ENCODE measurements around the gene TM9SF4. TPM values are rescaled to one million over a fixed set of nuclear protein-coding genes. Genes with fewer than 3 reads are reported as not detected.

The TM9SF4 gene
- total RNA-seq, 2 experiments from 2014 or later, result 43.2 to 66.5 TPM

DNA sequence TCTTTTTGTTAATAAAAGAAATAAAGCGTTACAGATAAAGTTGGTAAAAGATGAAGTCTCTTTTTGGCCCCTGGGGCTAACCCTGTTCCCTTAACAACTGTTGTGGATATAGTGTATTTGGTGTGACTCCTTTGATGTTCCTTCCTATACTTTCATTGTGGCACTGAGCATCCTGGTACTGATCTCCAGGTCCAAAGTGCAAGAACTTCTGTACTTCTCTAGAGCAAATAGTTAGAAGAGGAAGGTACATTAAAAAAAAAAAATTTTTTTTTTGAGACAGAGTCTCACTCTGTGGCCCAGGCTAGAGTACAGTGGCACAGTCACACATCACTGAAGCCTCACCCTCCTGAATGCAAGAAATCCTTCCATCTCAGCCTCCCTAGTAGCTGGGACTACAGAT, 104.4 kb downstream of the TM9SF4 start:
- H3K36me3 Mint-ChIP-seq (ENCODE audit: low read depth), result peaks cover 82% of the 10 kb centered on the region
- CTCF ChIA-PET, result interaction anchor here (0.8 to 1.3 kb wide), 2 partner anchors 8 to 265 kb away, joined by 3 read pairs; no protein-coding TSS in a partner anchor
- peaks cover 45% of the 10 kb centered on the region for H3K4me1 Mint-ChIP-seq
- no peak for DNase-seq
- H3K4me3 Mint-ChIP-seq, result no peak overlapping the region
- POLR2A ChIA-PET, result no interaction called here
- ATAC-seq, result no peak
- H3K27ac Mint-ChIP-seq, result no peak overlapping the region
- H3K27me3 Mint-ChIP-seq, result no peaks in the 10 kb centered on the region
- no peaks in the 10 kb centered on the region for H3K9me3 Mint-ChIP-seq (ENCODE audit: low read depth)
- intact Hi-C loops (cut with DNase I, micrococcal nuclease), result no loop called here

DNA sequence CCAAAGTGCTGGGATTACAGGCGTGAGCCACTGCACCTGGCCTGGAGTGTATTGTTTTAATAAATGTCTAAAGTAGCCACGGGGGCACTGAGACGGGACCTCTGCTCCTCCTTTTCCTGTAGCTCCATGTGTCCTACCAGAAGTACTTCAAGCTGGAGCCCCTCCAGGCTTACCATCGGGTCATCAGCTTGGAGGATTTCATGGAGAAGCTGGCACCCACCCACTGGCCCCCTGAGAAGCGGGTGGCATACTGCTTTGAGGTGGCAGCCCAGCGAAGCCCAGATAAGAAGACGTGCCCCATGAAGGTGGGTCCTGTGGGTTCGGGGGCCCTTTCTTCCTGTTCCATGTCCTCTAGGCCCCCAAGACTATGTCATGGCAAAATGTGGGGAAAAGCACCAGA, 105.6 kb downstream of the TM9SF4 start:
- Mint-ChIP-seq H3K36me3 (ENCODE audit: low read depth) (peaks cover 80% of the 10 kb centered on the region), H3K27ac (no peak overlapping the region), H3K4me1 (peaks cover 36% of the 10 kb centered on the region), H3K27me3 (no peaks in the 10 kb centered on the region), H3K9me3 (ENCODE audit: low read depth) (no peaks in the 10 kb centered on the region), H3K4me3 (no peak overlapping the region)
- intact Hi-C loops (cut with DNase I, micrococcal nuclease), result no loop called here
- DNase-seq (no peak), ATAC-seq (no peak)
- POLR2A ChIA-PET, result no interaction called here
- CTCF ChIA-PET, result interaction anchor here (1.0 kb wide), 1 partner anchor 16 kb away, joined by 3 read pairs; no protein-coding TSS in a partner anchor

GRCh38 chr20:32215729-32216128, 106.2 kb downstream of the TM9SF4 start:
- no peak overlapping the region for H3K4me3 Mint-ChIP-seq
- peaks cover 77% of the 10 kb centered on the region for H3K36me3 Mint-ChIP-seq (ENCODE audit: low read depth)
- intact Hi-C loops (cut with DNase I, micrococcal nuclease), result no loop called here
- H3K27me3 Mint-ChIP-seq, result no peaks in the 10 kb centered on the region
- ChIA-PET CTCF (interaction anchor here (1.0 kb wide), 1 partner anchor 15 kb away, joined by 3 read pairs; no protein-coding TSS in a partner anchor), POLR2A (no interaction called here)
- H3K4me1 Mint-ChIP-seq, result peaks cover 30% of the 10 kb centered on the region
- H3K9me3 Mint-ChIP-seq (ENCODE audit: low read depth), result no peaks in the 10 kb centered on the region
- no peak for DNase-seq
- no peak overlapping the region for H3K27ac Mint-ChIP-seq
- no peak for ATAC-seq

DNA sequence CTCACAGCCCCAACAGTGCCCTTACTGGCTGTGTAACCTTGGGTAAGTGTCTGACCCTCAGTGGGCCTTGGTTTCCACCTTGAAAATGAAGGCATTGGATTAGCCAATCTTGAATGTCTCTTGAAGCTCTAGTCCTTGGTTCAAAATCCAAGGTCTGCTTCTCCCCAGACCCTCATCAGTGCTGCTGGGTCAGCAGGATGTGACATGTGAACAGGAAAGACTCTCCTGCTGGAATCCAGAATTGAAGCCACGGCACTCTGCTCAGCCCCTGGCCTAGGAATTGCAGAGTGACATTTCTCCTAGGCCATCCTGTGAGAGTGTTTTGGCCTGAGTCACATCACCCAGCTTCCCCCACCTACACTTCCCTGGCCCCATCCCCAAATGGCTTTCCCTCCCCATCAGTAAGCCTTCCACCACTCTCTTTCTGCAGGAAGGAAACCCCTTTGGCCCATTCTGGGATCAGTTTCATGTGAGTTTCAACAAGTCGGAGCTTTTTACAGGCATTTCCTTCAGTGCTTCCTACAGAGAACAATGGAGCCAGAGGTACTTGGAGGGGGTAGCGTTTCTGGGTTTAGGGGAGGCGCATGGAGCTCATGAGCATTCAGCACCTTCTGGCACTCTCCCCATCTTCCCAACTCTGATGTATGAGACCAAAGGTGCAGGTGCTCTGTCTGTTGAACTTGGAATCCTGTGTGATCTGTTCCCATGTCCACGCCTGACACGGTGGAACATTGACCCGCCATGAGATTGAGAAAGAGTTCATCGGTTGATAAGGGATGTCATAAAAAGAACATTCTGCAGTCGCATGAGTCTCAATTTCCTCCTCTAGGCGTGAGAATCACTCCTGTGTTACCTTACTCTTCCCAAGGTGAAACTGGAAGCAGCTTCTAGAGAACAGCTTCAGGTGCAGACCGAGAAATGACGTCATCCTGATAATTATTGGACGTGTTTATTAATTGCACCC, 106.9 kb downstream of the TM9SF4 start:
- no peaks in the 10 kb centered on the region for H3K9me3 Mint-ChIP-seq (ENCODE audit: low read depth)
- peaks cover 24% of the 10 kb centered on the region for H3K4me1 Mint-ChIP-seq
- ChIA-PET CTCF (interaction anchor here (1.0 kb wide), 1 partner anchor 15 kb away, joined by 3 read pairs; no protein-coding TSS in a partner anchor), POLR2A (no interaction called here)
- DNase-seq (no peak), ATAC-seq (no peak)
- H3K4me3 Mint-ChIP-seq, result no peak overlapping the region
- H3K27ac Mint-ChIP-seq, result no peak overlapping the region
- no peaks in the 10 kb centered on the region for H3K27me3 Mint-ChIP-seq
- H3K36me3 Mint-ChIP-seq (ENCODE audit: low read depth), result peaks cover 77% of the 10 kb centered on the region
- intact Hi-C loops (cut with DNase I, micrococcal nuclease), result no loop called here

Other genes with a start within 250 kb of the TM9SF4 start
- gene DUSP15, start 239.2 kb upstream of the TM9SF4 start, total RNA-seq, result not detected
- not detected for gene TTLL9, start 239.1 kb upstream of the TM9SF4 start, total RNA-seq
- gene PDRG1, start 157.7 kb upstream of the TM9SF4 start, total RNA-seq, result 10 to 100 TPM; 12.8 to 18.4 TPM
- gene XKR7, start 141.6 kb upstream of the TM9SF4 start, total RNA-seq, result under 1 TPM in 1 of 2 experiments, not detected in 1; 0.02 TPM
- gene CCM2L, start 99.3 kb upstream of the TM9SF4 start, total RNA-seq, result not detected
- not detected for gene HCK, start 57.5 kb upstream of the TM9SF4 start, total RNA-seq
- gene PLAGL2, start 98.0 kb downstream of the TM9SF4 start, total RNA-seq, result 10 to 100 TPM; 89.1 to 98.2 TPM
- gene POFUT1, start 98.2 kb downstream of the TM9SF4 start, total RNA-seq, result 10 to 100 TPM; 51.8 to 54.3 TPM
- 10 to 100 TPM; 39.9 to 40.7 TPM for gene KIF3B, start 167.9 kb downstream of the TM9SF4 start, total RNA-seq
- gene ASXL1, start 248.6 kb downstream of the TM9SF4 start, total RNA-seq, result 100 to 1,000 TPM; 129 to 141 TPM